SIG-M5 treated with dmso at 0.1 percent for 504 hours (cell line): ENCODE data around the gene ARHGAP15.

Experiments used
- DNase-seq: peaks from one replicate; lab custom pipeline; 2025; ENCODE audit not compliant: unreplicated experiment; lab: John Stamatoyannopoulos, UW

ARHGAP15 gene

DNA sequence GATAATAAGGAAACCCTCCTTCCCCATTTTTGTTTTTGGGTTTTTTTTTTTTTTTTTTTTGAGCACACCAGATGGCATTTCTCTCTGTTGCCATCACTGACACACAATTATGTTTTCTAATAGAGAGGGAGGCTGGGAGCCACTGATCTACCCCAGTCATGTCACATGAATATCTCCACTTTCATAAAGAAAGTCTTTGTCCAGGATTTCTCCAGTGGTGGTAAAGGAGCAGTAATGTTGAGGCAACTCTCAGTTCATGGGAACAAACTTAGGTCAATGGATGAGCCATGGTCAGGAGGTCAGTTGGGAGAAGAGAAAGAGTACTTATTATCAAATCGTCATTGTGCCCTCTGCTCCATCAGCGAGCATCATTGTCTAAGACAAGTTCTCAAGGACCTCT lies 603.7 kb downstream of the ARHGAP15 start:
- no peak for DNase-seq

- DNase-seq = no peak
These were observed 605.3 kb downstream of the ARHGAP15 start for GRCh38 chr2:143734507-143734906.

GRCh38 chr2:143736904-143737303 lies 607.7 kb downstream of the ARHGAP15 start:
- no peak for DNase-seq

DNA sequence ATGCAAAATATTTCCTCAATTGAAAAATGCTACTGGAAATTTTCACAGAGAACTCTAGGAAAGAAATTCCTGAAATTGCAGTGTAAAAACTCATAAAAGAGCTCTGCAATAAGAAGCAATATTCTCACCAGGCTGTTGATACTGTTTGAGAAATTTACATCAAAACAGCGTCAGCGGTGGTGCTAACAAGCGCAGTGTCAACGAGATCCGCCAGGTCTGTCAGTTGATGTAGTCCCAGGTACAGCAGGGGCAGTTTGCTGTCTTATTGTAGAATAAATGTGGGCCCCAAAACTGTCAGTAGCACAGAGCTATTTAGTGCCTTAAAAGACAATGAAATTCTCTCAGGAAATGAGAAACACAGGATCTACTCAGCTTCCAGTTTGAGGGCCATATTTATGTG lies 611.2 kb downstream of the ARHGAP15 start:
- DNase-seq = no peak

DNA sequence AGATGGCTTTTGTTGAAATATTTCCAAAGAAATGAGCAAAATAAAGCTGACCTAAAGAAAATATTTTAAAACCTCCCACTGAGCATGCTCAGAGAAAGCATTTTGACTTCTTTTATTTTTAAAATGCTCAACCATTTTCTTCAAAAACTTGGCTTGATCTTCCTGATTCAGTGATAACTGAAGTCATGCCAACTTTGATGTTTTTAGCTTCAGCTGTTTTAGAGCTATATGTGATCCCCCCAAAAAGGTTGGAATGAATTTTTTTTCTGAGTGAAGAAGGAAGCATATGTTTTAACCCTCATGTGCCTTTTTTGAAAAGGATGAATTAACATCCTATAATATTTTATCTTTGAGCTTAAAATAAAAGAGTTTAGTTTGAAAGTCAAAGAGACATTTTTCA lies 612.0 kb downstream of the ARHGAP15 start:
- no peak for DNase-seq

DNA sequence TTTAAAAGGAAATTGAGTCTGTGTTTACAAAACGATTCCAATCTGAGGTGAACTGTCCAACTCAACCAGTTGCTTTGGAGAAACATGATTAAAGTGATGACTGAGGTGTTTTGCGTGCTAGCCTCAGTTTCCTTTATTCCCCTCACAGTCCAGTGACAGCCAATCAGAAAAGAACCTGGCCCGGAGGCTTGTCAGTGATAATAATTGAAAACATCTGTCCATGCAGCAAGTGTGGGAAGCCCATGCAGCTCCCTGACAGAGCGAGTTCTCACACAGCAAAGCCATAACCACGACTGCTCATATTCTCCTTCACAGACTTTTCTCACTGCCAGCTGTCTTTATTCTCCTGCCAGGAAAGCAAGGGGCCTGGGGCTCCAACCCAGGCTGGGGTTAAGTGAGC lies 613.4 kb downstream of the ARHGAP15 start:
- no peak for DNase-seq

- DNase-seq = no peak
These were observed 614.9 kb downstream of the ARHGAP15 start for GRCh38 chr2:143744114-143744513.

DNA sequence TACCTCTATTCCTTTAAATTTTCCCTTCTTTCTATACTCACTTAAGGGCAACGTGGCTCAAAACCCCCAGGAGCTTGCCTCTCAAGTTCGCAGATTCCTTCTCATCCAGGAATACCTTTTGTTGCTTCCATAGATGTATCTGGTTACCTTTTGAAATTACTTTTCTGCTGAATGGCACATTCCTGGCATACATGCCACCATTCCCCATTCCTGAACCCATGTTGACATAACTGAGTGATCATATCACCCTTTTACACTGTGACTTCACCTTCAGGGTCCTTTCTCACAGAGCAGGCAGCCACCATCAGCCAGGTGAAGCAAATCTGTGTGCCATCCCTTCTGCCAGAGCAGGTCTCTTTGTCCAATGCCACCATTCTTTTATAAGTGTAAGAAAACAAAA lies 615.8 kb downstream of the ARHGAP15 start:
- DNase-seq = no peak

DNA sequence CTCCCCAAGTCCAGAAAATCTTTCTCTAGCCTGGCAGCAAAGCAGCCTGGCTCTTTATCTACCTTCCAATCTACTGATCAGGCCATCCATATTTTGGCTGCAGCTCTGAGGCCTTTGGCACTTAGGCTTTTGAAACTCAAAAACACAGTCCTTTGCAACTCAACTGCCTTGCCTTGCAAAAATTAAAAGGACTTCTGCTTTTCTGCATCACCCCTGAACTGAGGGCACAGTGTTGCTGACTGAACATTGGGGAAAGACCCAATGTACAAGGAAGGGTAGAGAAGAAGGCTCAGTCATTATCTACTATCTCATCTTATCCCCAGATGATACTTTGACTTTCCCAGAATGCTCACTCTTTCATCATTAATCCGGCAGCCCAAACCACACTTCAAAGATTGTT lies 625.5 kb downstream of the ARHGAP15 start:
- no peak for DNase-seq

DNA sequence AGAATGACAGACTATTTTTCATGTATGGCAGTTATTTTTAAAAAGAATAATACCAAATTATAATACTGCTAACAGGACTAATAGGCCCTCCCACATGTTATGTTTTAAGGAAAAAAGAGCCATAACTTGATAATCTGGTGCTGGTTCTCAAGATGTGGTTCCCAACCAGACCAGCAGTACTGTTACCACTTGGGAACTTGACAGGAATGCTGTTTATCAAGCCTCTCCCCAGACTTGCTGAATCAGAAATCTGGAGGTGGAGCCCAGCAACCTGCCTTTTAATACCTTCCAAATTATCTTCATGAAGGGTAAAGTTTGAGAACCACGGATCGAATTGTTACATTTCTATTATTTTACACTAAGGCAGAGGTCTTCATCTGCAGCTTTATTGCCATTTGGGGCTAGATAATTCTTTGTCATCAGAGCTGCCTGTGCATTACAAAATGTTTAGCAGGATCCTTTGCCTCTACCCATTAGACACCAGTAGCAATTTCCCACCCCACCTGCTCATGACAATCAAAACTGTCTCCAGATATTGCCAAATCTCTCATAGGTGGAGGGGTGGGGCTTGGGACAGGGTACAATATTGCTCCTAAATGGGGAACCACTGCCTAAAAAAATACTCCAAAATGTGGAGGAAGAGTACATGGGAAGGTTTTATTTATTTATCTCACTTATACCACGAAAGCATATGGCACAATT lies 629.6 kb downstream of the ARHGAP15 start:
- no peak for DNase-seq

- no peak for DNase-seq
These were observed 630.2 kb downstream of the ARHGAP15 start for GRCh38 chr2:143759455-143759854.

GRCh38 chr2:143762176-143762928 lies 633.1 kb downstream of the ARHGAP15 start:
- DNase-seq = no peak

DNA sequence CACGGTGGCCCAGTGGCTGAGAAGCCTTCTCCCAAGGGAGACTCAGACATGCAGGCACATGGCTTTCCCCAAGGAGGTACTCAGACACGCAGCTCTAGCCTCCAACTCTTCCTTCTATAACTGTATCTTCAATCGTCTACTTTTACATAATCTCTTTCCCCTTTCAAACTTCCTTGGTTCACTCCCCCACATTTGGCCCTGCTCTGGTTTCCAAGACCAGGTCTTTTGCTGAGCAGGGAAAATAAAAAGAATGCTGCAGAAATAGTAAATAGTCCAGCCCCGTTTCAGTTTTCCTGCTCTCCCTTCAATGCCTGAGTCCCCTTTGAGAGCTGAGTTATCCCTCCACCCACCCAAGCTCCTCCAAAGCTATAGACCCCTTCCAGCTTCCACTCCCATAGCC lies 635.0 kb downstream of the ARHGAP15 start:
- DNase-seq = no peak

GRCh38 chr2:143764706-143765105 lies 635.5 kb downstream of the ARHGAP15 start:
- DNase-seq = no peak

GRCh38 chr2:143768991-143769390 lies 639.8 kb downstream of the ARHGAP15 start:
- no peak for DNase-seq

- DNase-seq = no peak
These were observed 642.7 kb downstream of the ARHGAP15 start for GRCh38 chr2:143771939-143772338.

DNA sequence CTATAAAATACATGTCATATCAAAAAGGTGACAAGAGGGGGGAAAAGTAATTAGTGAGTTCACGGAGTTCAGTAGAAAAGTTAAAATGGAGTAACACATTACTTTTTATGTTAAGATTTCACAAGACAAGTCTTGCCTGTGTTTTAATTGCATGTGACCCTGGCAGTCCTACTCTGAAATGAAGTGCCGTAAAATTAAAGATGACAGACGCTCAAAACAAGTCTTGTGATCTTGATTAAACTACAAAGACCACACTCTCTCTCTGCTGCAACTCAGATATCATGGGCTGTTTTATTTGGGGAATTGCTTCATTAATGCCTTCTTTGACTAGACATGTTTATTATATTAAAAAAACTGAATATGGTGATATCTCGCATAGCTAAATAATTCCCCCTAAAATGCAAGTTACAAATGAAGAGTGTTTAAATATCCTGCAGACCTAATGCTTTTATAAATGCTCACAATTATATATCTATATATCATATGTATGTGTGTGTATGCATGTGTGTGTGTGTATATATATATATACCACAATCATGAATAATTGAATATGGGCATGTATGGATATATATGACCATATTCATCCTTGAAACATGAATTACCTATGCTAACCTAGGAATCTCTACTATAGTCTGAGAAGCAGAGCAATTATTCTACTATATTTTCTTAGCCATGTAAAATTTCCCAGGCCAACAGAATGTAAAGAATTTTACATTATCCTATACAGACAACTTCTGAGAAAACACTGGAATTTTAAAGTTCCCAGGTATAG lies 647.5 kb downstream of the ARHGAP15 start:
- no peak for DNase-seq

DNA sequence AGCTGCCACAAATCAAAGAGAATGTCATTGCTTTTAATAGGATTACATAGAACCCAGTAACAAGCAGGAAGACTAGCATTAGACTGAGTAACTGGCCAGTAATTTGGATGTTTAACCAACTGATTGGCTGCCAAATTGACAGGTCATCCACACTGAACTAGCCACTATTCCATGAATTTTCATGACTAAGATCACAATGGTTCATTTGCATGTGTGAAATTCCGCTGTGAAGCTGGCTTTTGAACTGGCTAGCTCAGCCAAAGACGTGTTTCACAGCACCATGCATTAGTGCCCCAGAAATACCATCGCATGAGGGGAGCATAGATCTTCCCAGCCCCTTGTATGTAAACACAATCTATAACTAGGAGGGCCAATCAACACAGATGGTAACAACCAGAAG lies 649.8 kb downstream of the ARHGAP15 start:
- DNase-seq = no peak

DNA sequence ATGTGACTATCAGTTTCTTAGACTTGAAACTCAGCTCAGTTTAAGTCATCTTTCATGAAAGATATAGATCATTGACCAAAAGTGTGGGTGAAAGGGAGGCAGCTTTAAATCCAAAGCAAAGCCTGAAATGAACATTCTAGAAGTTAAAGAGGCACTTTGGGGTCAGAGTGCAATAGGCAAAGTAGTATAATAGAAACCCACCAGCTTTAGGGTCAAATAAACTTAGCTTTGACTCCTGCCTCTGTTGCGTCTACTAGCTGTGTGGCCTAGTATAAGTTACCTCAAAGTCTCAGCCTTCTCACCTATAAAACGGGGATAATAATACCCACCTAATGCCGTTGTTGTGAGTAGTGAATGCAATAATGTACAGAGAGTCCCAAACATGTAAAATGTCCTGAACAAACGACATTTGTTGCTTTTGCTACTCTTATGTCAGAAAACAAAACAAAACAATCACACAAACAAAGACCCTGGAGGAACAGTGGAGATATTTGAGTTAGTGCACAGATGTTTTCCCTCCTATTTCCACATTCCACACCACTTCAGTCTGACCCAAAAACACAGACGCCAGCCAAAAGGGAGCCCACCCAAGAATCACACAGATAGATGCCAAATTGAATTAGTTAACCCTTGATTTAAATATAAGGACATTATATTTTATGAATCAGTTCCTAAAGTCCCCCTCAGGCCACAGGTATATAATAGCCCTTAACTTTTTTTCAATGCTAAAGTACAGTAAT lies 657.0 kb downstream of the ARHGAP15 start:
- no peak for DNase-seq

- no peak for DNase-seq
These were observed 658.5 kb downstream of the ARHGAP15 start for GRCh38 chr2:143787674-143788073.

- DNase-seq = no peak
These were observed 663.4 kb downstream of the ARHGAP15 start for GRCh38 chr2:143792602-143793001.
